ENCODE measurements around the gene OR1K1. TPM values are rescaled to one million over a fixed set of nuclear protein-coding genes. Genes with fewer than 3 reads are reported as not detected.

Gene OR1K1
- total RNA-seq, 2 experiments from 2014 or later = not detected

DNA sequence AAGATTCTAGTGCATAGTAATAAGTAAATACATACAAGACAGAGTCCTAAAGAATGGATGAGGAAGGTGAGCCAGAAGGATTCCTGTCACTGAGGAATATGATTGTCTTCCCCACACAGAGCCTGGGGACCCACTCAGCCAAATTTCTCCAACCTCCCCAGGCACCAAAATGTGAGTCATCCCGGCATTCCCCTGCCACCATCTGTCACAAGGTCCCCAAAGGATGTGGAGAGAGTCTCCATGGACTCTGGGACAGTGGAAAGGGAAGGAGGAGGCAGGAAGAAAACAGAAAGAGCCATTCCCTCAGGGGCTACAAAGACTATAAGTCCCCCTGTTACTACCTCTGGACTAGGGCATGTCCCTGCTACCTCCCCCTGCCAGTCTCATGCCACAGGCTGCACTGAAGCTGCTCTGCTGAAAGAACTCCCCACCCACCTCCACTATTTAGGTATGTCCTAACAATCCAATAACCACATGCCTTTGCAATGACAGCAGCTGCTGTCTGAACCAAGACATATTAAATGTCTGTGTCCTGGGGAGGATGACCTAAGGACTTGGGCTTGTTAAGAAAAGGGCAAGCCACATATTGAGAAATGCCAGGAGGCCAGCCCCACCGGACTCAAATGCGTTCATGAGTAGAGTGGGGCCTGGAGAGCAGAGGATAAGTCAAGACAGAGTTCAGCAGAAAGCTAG lies 21.8 kb upstream of the OR1K1 start:
- H3K27me3 Mint-ChIP-seq = peaks cover 4% of the 10 kb centered on the region
- CTCF ChIA-PET = interaction anchor here (1.2 to 1.8 kb wide), 2 partner anchors 12 to 280 kb away, joined by 3 to 4 read pairs; no protein-coding TSS in a partner anchor
- peaks cover 4% of the 10 kb centered on the region for H3K9me3 Mint-ChIP-seq
- TF ChIP-seq, protein P1, sequence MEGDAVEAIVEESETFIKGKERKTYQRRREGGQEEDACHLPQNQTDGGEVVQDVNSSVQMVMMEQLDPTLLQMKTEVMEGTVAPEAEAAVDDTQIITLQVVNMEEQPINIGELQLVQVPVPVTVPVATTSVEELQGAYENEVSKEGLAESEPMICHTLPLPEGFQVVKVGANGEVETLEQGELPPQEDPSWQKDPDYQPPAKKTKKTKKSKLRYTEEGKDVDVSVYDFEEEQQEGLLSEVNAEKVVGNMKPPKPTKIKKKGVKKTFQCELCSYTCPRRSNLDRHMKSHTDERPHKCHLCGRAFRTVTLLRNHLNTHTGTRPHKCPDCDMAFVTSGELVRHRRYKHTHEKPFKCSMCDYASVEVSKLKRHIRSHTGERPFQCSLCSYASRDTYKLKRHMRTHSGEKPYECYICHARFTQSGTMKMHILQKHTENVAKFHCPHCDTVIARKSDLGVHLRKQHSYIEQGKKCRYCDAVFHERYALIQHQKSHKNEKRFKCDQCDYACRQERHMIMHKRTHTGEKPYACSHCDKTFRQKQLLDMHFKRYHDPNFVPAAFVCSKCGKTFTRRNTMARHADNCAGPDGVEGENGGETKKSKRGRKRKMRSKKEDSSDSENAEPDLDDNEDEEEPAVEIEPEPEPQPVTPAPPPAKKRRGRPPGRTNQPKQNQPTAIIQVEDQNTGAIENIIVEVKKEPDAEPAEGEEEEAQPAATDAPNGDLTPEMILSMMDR (IDR thresholded peaks at IDR 0.05) = no peak
- H3K4me3 Mint-ChIP-seq = no peak overlapping the region
- no peak for ATAC-seq
- POLR2A ChIA-PET = no interaction called here
- H3K4me1 Mint-ChIP-seq (ENCODE audit: low read depth) = no peaks in the 10 kb centered on the region
- intact Hi-C loops (cut with micrococcal nuclease) = no loop called here
- H3K27ac Mint-ChIP-seq = no peak overlapping the region
- DNase-seq = no peak
- no peaks in the 10 kb centered on the region for H3K36me3 Mint-ChIP-seq (ENCODE audit: low read depth)

DNA sequence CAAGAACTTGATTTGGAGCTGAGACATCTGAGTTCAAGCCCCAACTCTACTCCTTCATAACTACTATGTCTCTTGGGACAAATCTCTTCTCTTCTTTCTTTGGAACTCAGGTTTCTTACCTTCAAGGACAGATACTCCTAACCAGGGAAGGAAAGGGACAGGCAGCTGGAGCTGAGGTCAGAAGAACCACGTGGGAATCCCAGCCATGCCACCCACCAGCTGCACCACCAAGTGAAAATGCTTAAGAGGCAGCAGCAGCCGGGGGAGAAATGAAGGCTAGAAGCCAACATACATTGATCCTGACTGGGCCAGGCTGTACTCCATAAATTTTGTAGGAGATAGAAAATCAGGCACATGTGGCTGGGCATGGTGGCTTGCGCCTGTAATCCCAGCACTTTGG lies 20.7 kb upstream of the OR1K1 start:
- TF ChIP-seq, protein P1 (IDR thresholded peaks at IDR 0.05) = no peak
- no peaks in the 10 kb centered on the region for H3K27me3 Mint-ChIP-seq
- DNase-seq = no peak
- H3K4me3 Mint-ChIP-seq = no peak overlapping the region
- no peaks in the 10 kb centered on the region for H3K9me3 Mint-ChIP-seq
- no peaks in the 10 kb centered on the region for H3K36me3 Mint-ChIP-seq (ENCODE audit: low read depth)
- no peak for ATAC-seq
- intact Hi-C loops (cut with micrococcal nuclease) = no loop called here
- POLR2A ChIA-PET = no interaction called here
- no peak overlapping the region for H3K27ac Mint-ChIP-seq
- CTCF ChIA-PET = interaction anchor here (1.8 kb wide), 1 partner anchor 281 kb away, joined by 4 read pairs; no protein-coding TSS in a partner anchor
- no peaks in the 10 kb centered on the region for H3K4me1 Mint-ChIP-seq (ENCODE audit: low read depth)

- TF ChIP-seq, protein P1 (IDR thresholded peaks at IDR 0.05) = no peak
- ChIA-PET POLR2A (no interaction called here), CTCF (interaction anchor here (1.8 kb wide), 1 partner anchor 282 kb away, joined by 4 read pairs; no protein-coding TSS in a partner anchor)
- H3K4me1 Mint-ChIP-seq (ENCODE audit: low read depth) = no peaks in the 10 kb centered on the region
- no peaks in the 10 kb centered on the region for H3K36me3 Mint-ChIP-seq (ENCODE audit: low read depth)
- H3K4me3 Mint-ChIP-seq = no peak overlapping the region
- H3K27ac Mint-ChIP-seq = no peak overlapping the region
- H3K9me3 Mint-ChIP-seq = no peaks in the 10 kb centered on the region
- no peak for DNase-seq
- no peak for ATAC-seq
- intact Hi-C loops (cut with micrococcal nuclease) = no loop called here
- no peaks in the 10 kb centered on the region for H3K27me3 Mint-ChIP-seq
These were observed 19.9 kb upstream of the OR1K1 start for GRCh38 chr9:122780026-122780425.

GRCh38 chr9:122781671-122782070 lies 18.3 kb upstream of the OR1K1 start:
- Mint-ChIP-seq H3K36me3 (ENCODE audit: low read depth) (no peaks in the 10 kb centered on the region), H3K4me1 (ENCODE audit: low read depth) (no peaks in the 10 kb centered on the region), H3K4me3 (no peak overlapping the region), H3K27ac (no peak overlapping the region), H3K9me3 (no peaks in the 10 kb centered on the region), H3K27me3 (no peaks in the 10 kb centered on the region)
- ChIA-PET POLR2A (no interaction called here), CTCF (interaction anchor here (1.0 kb wide), 1 partner anchor 283 kb away, joined by 4 read pairs; no protein-coding TSS in a partner anchor)
- intact Hi-C loops (cut with micrococcal nuclease) = no loop called here
- no peak for DNase-seq
- no peak for ATAC-seq
- TF ChIP-seq, protein P1 (IDR thresholded peaks at IDR 0.05) = no peak

DNA sequence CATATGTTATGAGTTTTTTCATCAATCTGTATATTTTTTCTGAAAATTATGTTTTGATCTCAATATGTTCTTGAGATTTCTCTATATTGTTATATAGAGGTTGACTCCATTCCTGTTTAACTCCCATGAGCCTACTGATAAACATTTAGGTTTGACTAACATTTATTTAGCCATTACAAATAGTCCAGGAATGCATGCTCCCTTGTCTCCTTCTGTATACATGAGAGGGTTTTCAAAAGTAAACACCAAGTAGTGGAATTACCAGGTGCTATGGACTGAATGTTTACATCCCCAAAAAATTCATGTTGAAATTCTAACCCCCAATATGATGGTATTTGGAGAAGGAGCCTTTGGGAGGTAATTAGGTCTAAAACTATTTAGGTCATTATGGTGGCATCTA lies 14.7 kb upstream of the OR1K1 start:
- H3K4me3 Mint-ChIP-seq = no peak overlapping the region
- intact Hi-C loops (cut with micrococcal nuclease) = no loop called here
- no peaks in the 10 kb centered on the region for H3K27me3 Mint-ChIP-seq
- TF ChIP-seq, protein P1 (IDR thresholded peaks at IDR 0.05) = no peak
- no peak overlapping the region for H3K27ac Mint-ChIP-seq
- CTCF ChIA-PET = no interaction called here
- POLR2A ChIA-PET = no interaction called here
- ATAC-seq (no peak), DNase-seq (no peak)
- no peaks in the 10 kb centered on the region for H3K36me3 Mint-ChIP-seq (ENCODE audit: low read depth)
- H3K9me3 Mint-ChIP-seq = no peaks in the 10 kb centered on the region
- no peaks in the 10 kb centered on the region for H3K4me1 Mint-ChIP-seq (ENCODE audit: low read depth)

Measured in activated CD8-positive, alpha-beta T cell treated with anti-CD3 and anti-CD28 coated beads for 36 hours (primary cell).